Activated T-helper 1 cell treated with anti-CD3 and anti-CD28 coated beads, Interleukin-12 subunit alpha, Interleukin-12 subunit beta, Interleukin-2, Interleukin-4 antibody, amounts not matched to agents 30 ng/mL and 10 ng/mL and 1 ng/mL, durations not matched to agents 14 hours and 24 hours and 36 hours (primary cell): ENCODE data around the gene L3MBTL3. TPM values are rescaled to one million over a fixed set of nuclear protein-coding genes. Genes with fewer than 3 reads are reported as not detected.

Experiments used
- DNase-seq: peaks from one replicate; pipeline ENCODE4 v3.0.0; 2021; ENCODE audit warnings: low spot score
- H3K27ac Mint-ChIP-seq: one replicate; pipeline ENCODE4 v1.8.0; 2021; ENCODE audit warnings: mild to moderate bottlenecking, mixed read lengths
- H3K27me3 Mint-ChIP-seq: one replicate; pipeline ENCODE4 v1.8.0; 2022; ENCODE audit warnings: mild to moderate bottlenecking, moderate library complexity, mixed read lengths; ENCODE audit not compliant: insufficient read depth
- H3K36me3 Mint-ChIP-seq: one replicate; pipeline ENCODE4 v1.8.0; 2021; ENCODE audit warnings: low read depth, mixed read lengths
- H3K4me1 Mint-ChIP-seq: one replicate; pipeline ENCODE4 v1.8.0; 2021; ENCODE audit warnings: low read depth, mixed read lengths
- H3K4me3 Mint-ChIP-seq: one replicate; pipeline ENCODE4 v1.8.0; 2021; ENCODE audit warnings: mild to moderate bottlenecking, moderate library complexity, mixed read lengths
- H3K9me3 Mint-ChIP-seq: one replicate; pipeline ENCODE4 v1.8.0; 2021; ENCODE audit warnings: mixed read lengths
- intact Hi-C: fragments of 100-400 bp; cut with micrococcal nuclease; formaldehyde crosslinking; loops from one replicate; pipeline ENCODE4 v1.15.1; 2024
- total RNA-seq: library from RNA; stranded (reverse); gene quantifications from 2 replicates; pipeline ENCODE4 v1.2.3, GENCODE V29; 2022

L3MBTL3 gene
- total RNA-seq, 1 donor from 2014 or later: 5.2 TPM

- Mint-ChIP-seq H3K9me3 (peaks cover 1% of the 10 kb centered on the region), H3K27me3 (no peaks in the 10 kb centered on the region), H3K36me3 (peaks cover 45% of the 10 kb centered on the region), H3K27ac (no peak overlapping the region), H3K4me3 (no peak overlapping the region), H3K4me1 (peaks cover 61% of the 10 kb centered on the region)
- DNase-seq: no peak
- intact Hi-C loops: no loop called here
These were observed 167.3 kb downstream of the L3MBTL3 start for GRCh38 chr6:130185658-130186057.

GRCh38 chr6:130187335-130188206, 169.2 kb downstream of the L3MBTL3 start:
- no peak overlapping the region for H3K27ac Mint-ChIP-seq
- H3K4me1 Mint-ChIP-seq: peaks cover 64% of the 10 kb centered on the region

GRCh38 chr6:130188207-130188899, 170.0 kb downstream of the L3MBTL3 start:
- Mint-ChIP-seq H3K27ac (no peak overlapping the region), H3K36me3 (peaks cover 55% of the 10 kb centered on the region)

More at GRCh38 chr6:130187335-130188206, 169.2 kb downstream of the L3MBTL3 start:
- no peaks in the 10 kb centered on the region for H3K27me3 Mint-ChIP-seq
- DNase-seq: no peak
- peaks cover 47% of the 10 kb centered on the region for H3K36me3 Mint-ChIP-seq
- peaks cover 6% of the 10 kb centered on the region for H3K9me3 Mint-ChIP-seq
- intact Hi-C loops: no loop called here
- no peak overlapping the region for H3K4me3 Mint-ChIP-seq

GRCh38 chr6:130189531-130190397, 171.4 kb downstream of the L3MBTL3 start:
- intact Hi-C loops: no loop called here
- H3K36me3 Mint-ChIP-seq: peaks cover 61% of the 10 kb centered on the region

More at GRCh38 chr6:130188207-130188899, 170.0 kb downstream of the L3MBTL3 start:
- no peak for DNase-seq
- Mint-ChIP-seq H3K27me3 (no peaks in the 10 kb centered on the region), H3K9me3 (peaks cover 6% of the 10 kb centered on the region), H3K4me3 (no peak overlapping the region), H3K4me1 (peaks cover 65% of the 10 kb centered on the region)
- intact Hi-C loops: no loop called here

More at GRCh38 chr6:130189531-130190397, 171.4 kb downstream of the L3MBTL3 start:
- Mint-ChIP-seq H3K4me1 (peaks cover 65% of the 10 kb centered on the region), H3K27ac (no peak overlapping the region), H3K27me3 (no peaks in the 10 kb centered on the region), H3K4me3 (no peak overlapping the region), H3K9me3 (peaks cover 6% of the 10 kb centered on the region)
- DNase-seq: no peak

Other genes starting within 250 kb of the L3MBTL3 start
- not detected in 2 replicates for gene TMEM244, start 157.3 kb upstream of the L3MBTL3 start, total RNA-seq
- 3.1 and 4.6 TPM in 2 replicates for gene SAMD3, start 204.4 kb downstream of the L3MBTL3 start, total RNA-seq